DMS153 (cell line): Measurements from ENCODE around the gene ARHGEF3.

Experiments
- DNase-seq: peaks from one replicate; lab custom pipeline; 2025; lab: John Stamatoyannopoulos, UW

ARHGEF3 gene

GRCh38 chr3:56682462-56683121 lies 119.2 kb downstream of the ARHGEF3 start:
- DNase-seq = peak; percentile 15

- DNase-seq = no peak
Observed at GRCh38 chr3:56681984-56682461, 119.7 kb downstream of the ARHGEF3 start.

DNA sequence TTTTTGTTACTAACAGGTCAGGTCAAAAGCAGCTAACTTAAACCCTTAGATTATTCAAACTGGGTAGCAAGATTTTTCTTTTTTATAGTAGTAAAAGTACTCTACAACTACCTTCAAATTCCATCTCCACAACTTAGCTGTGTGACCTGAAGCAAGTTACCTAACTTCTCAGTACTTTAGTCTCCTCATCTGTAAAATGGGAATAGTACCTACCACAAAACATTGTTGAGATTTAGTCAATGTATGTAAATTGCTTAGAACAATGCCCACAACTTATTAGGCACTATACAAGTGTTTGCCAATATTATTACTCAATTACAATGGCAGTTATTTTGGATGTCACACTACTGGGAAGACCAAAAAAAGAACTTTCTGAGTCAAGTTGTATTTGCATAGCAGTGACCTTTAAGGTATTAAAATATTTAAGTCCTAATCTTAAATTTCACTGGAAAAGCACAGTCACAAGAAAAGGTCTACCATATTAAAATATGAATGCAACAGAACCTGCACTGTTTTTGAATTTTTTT lies 121.6 kb downstream of the ARHGEF3 start:
- DNase-seq = no peak
